NCI-H526 (cell line): Measurements from ENCODE around the gene ADCY4.

Experiments used
- DNase-seq, 2 experiments: peaks; one replicate each; lab custom pipeline; 2025; lab: John Stamatoyannopoulos, UW

Gene ADCY4

DNA sequence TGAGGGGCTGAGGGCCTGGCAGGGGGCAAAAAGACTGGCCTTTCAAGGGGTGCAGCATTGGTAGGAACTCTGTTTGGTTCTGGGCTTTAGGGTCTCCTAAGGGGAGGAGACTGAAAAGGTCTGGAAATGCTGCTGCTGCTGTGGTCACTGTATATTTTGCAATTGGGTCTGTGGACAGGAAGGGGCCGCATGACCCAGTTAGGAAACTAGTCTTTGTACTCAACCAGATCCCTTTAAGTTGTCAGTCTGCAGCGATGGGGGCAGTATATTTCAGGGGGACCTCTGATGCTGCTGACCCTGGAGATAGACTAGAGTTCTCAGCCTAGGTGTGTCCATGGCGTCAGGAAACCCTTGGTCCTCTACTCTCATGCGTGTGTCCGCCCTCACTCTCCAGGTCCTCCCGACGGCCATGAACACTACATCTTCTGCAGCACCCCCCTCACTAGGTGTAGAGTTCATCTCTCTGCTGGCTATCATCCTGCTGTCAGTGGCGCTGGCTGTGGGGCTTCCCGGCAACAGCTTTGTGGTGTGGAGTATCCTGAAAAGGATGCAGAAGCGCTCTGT lies 19.5 kb downstream of the ADCY4 start:
- DNase-seq = no peak

DNA sequence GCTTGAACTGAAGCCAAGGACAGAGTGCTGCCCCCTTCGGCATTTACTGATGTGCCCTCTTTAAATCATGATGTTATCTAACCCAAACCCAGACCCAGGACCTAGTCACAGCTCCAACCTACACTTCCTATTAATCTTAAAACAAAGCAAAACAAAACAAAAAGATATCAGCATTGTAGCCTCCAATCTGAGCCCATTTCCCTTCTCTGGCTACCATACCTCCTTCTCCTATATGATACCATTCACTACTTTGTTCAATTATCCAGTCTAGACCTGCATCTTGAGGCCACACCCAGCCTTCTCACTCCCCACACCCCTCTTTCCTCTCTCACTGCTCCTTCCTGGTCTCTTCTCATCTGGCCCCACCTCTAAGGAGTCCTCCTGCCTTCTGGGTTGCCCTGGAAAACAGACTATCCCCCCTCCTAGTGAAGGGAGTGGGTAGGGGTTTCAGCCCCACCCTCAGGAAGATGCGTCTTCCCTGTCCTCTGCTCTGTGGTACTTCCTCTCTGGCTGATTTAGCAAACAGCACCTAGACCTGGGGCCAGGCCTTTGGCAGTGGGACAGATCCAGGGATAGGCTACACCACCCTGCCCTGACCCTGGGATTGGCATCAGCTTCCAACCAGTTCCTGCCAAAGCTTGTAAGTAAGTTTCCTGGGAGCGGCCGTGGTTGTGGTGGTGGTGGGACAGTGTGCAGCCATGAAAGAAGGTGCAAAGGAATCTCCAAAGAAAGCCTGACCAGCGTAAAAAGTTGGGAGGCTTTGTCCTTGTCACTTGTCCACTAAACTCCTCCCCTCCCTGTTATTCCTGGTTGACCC lies 20.3 kb downstream of the ADCY4 start:
- DNase-seq = no peak

- no peak for DNase-seq
These were observed 21.0 kb downstream of the ADCY4 start for GRCh38 chr14:24313913-24314312.

GRCh38 chr14:24312736-24313507 lies 21.9 kb downstream of the ADCY4 start:
- no peak for DNase-seq

GRCh38 chr14:24311837-24312615 lies 22.8 kb downstream of the ADCY4 start:
- no peak for DNase-seq

GRCh38 chr14:24310646-24311604 lies 23.9 kb downstream of the ADCY4 start, which contains the start of gene LTB4R:
Gene LTB4R, plus strand, starts transcription at chr14:24311502. Its CDS starts 4,150 bp downstream, at chr14:24315652.
- peak in 1 of 2 experiments; percentile 46 for DNase-seq

DNA sequence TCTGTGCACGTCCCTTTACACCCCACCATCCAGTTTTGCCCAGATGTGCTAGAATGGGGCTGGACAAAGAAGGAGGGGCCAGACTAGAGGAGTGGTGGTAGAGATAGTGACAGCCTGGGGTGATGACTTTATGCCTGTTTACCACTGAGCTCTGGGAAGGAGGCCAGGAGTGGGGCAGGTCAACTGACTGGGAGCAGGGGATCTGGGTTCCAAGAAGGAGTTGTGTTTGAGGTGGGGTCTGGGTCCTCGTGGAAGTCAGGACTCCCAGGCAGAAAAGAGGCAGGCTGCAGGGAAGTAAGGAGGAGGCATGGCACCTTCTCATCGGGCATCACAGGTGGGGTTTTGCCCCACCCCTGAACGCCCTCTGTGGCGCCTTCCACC lies 24.6 kb downstream of the ADCY4 start:
- DNase-seq = no peak

- DNase-seq = no peak
These were observed 25.2 kb downstream of the ADCY4 start, which contains the start of gene LTB4R2 for GRCh38 chr14:24309538-24310264. Gene LTB4R2, plus strand, starts transcription at chr14:24310140. Its CDS starts 525 bp downstream, at chr14:24310665.

DNA sequence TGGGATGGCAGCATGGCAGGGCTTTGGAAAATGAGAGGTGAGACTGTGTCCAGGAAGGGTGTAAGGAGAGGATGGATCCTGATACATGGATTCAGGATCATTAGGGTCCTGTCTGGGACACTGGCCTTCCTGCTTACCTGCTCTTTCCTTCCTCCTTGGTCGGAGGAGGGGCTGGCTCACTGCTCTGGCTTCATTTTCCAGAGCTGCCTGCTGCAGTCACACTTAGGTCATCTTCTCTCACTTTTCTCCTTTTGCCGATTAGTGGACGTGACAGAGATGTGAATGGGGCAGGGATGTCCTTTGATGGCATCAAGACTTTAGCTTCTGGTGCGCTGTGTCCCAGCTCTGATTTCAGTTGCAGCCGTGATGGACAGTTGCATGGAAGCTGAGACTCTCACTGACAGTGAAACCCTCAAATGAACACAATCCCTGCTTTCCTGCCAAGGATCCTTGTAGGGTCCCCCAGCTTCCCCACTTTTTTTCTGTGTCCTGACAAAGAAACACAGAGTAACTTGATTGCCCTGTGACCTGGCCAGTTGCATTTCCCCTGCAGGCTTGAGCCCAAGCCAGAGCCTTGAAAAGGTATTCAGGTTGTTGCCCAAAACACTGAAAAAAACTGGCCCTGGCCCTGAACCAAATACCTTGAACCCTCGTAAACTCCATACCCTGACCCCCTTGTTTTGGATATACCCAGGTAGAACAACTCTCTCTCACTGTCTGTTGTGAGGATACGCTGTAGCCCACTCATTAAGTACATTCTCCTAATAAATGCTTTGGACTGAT lies 26.3 kb downstream of the ADCY4 start:
- DNase-seq = no peak

- peak; percentile 11 to 69 for DNase-seq
These were observed 27.1 kb downstream of the ADCY4 start, which contains the start of gene CIDEB for GRCh38 chr14:24307575-24308341. Gene CIDEB, minus strand, starts transcription at chr14:24307977. Its CDS starts 119 bp downstream, at chr14:24307858.

DNA sequence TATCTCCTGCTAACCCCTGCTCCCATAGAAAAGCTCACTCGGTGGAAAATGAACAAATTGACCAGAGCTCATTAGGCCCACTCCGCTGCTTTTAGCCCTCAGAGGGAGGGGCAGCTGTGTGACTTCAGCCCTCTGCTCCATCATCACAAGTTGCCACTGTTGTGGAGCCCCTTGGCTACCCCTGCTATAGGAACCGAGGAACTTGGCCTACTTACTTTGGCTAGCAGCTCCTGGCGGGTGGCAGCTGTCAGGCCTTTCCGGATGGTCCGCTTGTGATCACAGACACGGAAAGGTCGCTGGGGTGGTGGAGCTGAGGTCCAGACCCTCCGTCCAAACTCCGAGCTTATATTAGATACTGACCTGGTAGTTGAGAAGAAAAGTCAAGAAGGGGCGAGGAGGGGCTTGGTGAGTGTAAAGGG lies 27.7 kb downstream of the ADCY4 start:
- no peak for DNase-seq

DNA sequence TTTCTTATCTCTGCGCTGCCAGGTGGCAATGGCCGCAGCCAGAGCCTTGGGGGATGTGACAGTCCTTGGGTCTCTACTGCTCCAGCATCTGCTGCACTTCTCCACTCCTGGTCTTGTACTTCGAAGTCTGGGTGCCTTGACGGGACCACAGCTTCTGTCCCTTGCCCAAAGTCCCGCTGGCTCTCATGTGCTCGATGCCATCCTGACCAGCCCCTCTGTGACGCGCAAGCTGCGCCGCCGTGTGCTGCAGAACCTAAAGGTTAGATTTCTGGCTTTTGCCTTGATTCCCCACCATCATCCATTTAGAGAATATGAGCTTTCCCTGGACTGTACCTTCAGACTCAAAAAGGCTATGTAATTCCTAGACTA lies 30.9 kb downstream of the ADCY4 start:
- no peak for DNase-seq

DNA sequence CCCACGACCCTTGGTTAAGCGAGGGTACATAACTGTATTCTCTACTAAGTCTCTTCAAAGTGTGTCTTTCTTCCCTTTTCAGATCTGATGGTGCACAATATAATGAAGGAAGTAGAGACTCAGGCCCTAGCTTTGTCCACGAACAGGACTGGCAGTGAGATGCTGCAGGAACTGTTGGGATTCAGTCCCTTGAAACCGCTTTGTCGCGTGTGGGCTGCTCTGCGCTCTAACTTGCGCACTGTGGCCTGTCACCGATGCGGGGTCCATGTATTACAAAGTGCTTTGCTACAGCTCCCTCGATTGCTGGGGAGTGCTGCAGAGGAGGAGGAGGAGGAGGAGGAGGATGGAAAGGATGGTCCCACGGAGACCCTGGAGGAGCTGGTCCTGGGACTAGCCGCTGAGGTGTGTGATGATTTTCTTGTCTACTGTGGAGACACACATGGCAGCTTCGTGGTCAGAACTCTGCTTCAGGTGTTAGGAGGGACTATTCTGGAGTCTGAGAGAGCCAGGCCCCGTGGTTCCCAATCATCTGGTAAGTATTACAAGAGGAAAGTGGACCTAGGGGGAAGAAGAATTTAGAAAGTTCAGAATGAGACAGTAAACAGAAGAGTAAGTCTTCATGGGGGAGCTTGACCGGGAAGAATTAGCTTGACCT lies 34.4 kb downstream of the ADCY4 start:
- no peak for DNase-seq

- peak; percentile 72 to 91 for DNase-seq
These were observed 35.3 kb downstream of the ADCY4 start, which contains the start of the genes DHRS1 and NOP9 for GRCh38 chr14:24299255-24300191. Gene DHRS1, minus strand, starts transcription at chr14:24299780. Its CDS starts 674 bp downstream, at chr14:24299106. Gene NOP9, plus strand, starts transcription at chr14:24299850. Its CDS starts 105 bp downstream, at chr14:24299955.

DNA sequence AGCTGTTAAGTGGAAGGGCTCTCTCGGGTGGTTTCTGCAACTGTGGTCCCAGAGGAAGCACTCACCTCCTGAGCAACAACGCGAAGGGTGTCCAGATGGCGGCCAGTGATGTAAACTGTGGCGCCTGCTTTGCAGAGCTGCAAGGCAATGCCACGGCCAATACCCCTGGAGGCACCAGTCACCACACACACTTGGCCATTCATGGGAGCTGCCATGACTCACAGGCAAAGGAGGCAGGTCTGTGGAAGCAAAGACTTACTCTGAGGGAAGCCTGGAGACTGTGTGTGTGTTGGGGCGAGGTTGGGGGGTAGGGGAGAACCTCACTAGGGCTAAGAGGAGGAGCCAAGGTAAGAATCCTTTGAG lies 36.0 kb downstream of the ADCY4 start:
- DNase-seq = no peak

GRCh38 chr14:24297190-24297964 lies 37.5 kb downstream of the ADCY4 start:
- DNase-seq = peak; percentile 19 to 54
